ENCODE measurements around the gene ITGA1. TPM values are rescaled to one million over a fixed set of nuclear protein-coding genes. Genes with fewer than 3 reads are reported as not detected.

ITGA1 gene
- total and polyA plus RNA-seq, 2 donors from 2014 or later = 13.3 to 65.6 TPM

DNA sequence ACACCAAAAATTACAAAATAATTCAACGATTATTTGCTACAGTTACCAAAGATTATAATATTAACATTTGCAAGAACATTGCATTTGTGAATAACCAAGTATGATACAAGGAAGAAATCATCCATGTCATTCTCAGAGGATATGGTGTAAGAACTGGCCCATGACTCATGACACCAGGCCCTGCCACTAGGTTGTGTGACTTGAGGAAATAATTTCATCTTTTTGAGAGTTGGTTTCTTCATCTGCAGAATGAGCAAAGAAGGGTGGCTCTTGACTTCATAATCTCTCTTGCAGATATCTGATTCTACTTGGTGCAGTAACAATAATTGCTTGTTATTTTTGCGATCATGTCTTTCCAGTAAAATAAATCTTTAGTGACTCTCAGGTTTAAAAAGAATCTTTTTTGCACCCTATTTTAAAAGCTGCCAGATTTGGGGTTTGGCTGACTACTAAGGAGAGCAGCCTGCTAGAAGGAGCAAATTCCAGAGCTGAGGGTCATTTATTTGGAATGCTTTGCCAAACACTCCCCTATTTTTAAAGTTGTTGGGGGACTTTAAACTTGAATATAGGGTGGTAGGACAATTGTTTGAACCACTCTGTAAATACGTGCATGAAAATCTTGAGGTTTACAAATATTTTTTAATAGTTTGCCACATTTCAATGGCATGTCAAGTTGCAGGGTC, 23.5 kb downstream of the ITGA1 start:
- Histone ChIP-seq H3K27me3 (ENCODE audit: control insufficient read depth, insufficient read depth, low read length) (no peaks in the 10 kb centered on the region), H3K9me3 (ENCODE audit: control insufficient read depth in 2 of 3, insufficient read depth in 1 of 3, low read length in 3 of 3) (no peaks in the 10 kb centered on the region), H3K4me3 (ENCODE audit: low read length in 3 of 3) (no peak overlapping the region), H3K9ac (ENCODE audit: low read length in 3 of 3) (no peak overlapping the region), H3K27ac (ENCODE audit: low read depth in 2 of 2, low read length in 2 of 2) (no peak overlapping the region), H3K36me3 (ENCODE audit: control insufficient read depth in 2 of 3, insufficient read depth in 3 of 3, low read length in 3 of 3) (no peaks in the 10 kb centered on the region), H3K4me1 (ENCODE audit: control insufficient read depth in 2 of 3, insufficient read depth in 2 of 3, low read depth in 1 of 3, low read length in 3 of 3) (peaks cover 0 to 15% (median 0%) of the 10 kb centered on the region in 3 donors)
- no peak for FAIRE-seq
- peak in 1 of 5 donors; percentile 55 for DNase-seq
- no peak for TF ChIP-seq CTCF (IDR thresholded peaks at IDR 0.05; ENCODE audit: borderline replicate concordance, extremely low read depth, insufficient read depth)
- intact Hi-C loops (cut with DNase I) = no loop called here

DNA sequence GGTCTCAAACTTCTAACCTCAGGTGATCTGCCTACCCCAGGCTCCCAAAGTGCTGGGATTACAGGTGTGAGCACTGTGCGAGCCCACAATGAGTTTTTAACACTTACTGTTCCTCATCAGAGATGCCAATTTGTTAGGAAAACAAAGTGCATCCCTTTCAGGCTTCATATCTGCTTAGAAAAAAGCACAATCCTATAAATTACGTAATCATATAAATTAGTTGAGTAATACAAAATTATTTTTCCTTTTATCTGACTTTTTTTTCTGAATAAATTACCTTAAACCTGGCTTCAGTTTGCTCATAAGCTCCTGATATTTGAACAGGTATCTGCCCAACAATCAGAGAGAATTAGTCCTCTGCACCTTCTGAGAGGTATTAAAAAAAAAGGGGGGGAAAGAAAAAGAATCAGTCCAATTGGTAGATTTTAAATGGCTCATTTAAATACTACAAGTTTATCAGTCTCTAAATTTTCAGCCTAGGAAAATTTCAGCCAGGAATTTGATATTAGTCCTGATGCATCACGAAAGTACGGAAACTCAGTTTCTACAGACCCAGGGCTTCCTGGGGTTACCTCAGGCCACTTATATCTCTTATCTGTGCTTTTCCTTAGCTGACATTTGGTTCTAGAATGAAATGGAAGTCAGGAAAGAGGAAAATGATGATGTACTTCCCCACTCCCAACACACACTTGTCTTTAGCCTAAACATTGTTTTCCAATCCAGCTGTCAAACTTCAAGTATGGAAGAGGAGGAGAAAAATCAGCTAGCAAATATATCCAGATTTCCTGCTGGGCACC, 26.8 kb downstream of the ITGA1 start:
- FAIRE-seq (no peak), DNase-seq (no peak)
- intact Hi-C loops (cut with DNase I) = no loop called here
- no peak for TF ChIP-seq CTCF (IDR thresholded peaks at IDR 0.05; ENCODE audit: borderline replicate concordance, extremely low read depth, insufficient read depth)
- H3K9ac ChIP-seq (ENCODE audit: low read length in 3 of 3) = no peak overlapping the region
- H3K4me1 ChIP-seq (ENCODE audit: control insufficient read depth in 2 of 3, insufficient read depth in 2 of 3, low read depth in 1 of 3, low read length in 3 of 3) = peaks cover 0 to 3% (median 0%) of the 10 kb centered on the region in 3 donors
- H3K27ac ChIP-seq (ENCODE audit: low read depth in 2 of 2, low read length in 2 of 2) = peak overlapping the region in 1 of 2 donors; percentile 44
- no peaks in the 10 kb centered on the region for H3K27me3 ChIP-seq (ENCODE audit: control insufficient read depth, insufficient read depth, low read length)
- no peaks in the 10 kb centered on the region for H3K9me3 ChIP-seq (ENCODE audit: control insufficient read depth in 2 of 3, insufficient read depth in 1 of 3, low read length in 3 of 3)
- H3K4me3 ChIP-seq (ENCODE audit: low read length in 3 of 3) = no peak overlapping the region
- H3K36me3 ChIP-seq (ENCODE audit: control insufficient read depth in 2 of 3, insufficient read depth in 3 of 3, low read length in 3 of 3) = no peaks in the 10 kb centered on the region

DNA sequence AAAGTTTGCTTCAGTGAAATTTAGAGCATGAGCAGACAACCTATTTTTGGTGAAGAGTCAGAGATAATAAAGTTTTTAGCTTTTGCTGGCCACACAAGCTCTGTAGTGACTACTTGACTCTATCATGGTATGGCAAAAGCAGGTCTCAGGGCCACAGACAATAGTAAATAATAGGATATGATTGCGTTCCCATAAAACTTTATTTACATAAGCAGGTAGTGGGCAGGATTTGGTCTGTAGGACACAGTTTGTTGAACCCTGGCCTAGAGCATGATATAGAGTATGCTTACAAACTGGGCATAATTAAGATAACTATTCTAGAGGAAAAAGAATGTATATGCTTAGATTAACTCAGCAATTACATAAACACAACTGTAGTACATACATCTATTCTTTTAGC, 30.1 kb downstream of the ITGA1 start:
- no peak overlapping the region for H3K4me3 ChIP-seq (ENCODE audit: low read length in 3 of 3)
- no peak overlapping the region for H3K9ac ChIP-seq (ENCODE audit: low read length in 3 of 3)
- H3K27ac ChIP-seq (ENCODE audit: low read depth in 2 of 2, low read length in 2 of 2) = no peak overlapping the region
- no peaks in the 10 kb centered on the region for H3K9me3 ChIP-seq (ENCODE audit: control insufficient read depth in 2 of 3, insufficient read depth in 1 of 3, low read length in 3 of 3)
- no peak for TF ChIP-seq CTCF (IDR thresholded peaks at IDR 0.05; ENCODE audit: borderline replicate concordance, extremely low read depth, insufficient read depth)
- no peaks in the 10 kb centered on the region for H3K27me3 ChIP-seq (ENCODE audit: control insufficient read depth, insufficient read depth, low read length)
- intact Hi-C loops (cut with DNase I) = no loop called here
- FAIRE-seq (no peak), DNase-seq (no peak)
- H3K36me3 ChIP-seq (ENCODE audit: control insufficient read depth in 2 of 3, insufficient read depth in 3 of 3, low read length in 3 of 3) = no peaks in the 10 kb centered on the region
- H3K4me1 ChIP-seq (ENCODE audit: control insufficient read depth in 2 of 3, insufficient read depth in 2 of 3, low read depth in 1 of 3, low read length in 3 of 3) = peaks cover 0 to 12% (median 6%) of the 10 kb centered on the region in 3 donors
